Measurements from ENCODE around the gene RASIP1.

RASIP1 gene

GRCh38 chr19:48671446-48671995, 68.9 kb downstream of the RASIP1 start:
- DNase-seq, result no peak

- DNase-seq, result no peak
Measured at GRCh38 chr19:48670699-48671445, 69.5 kb downstream of the RASIP1 start.
